Endothelial cell of umbilical vein (primary cell): ENCODE data around the gene LHX2. TPM values are rescaled to one million over a fixed set of nuclear protein-coding genes. Genes with fewer than 3 reads are reported as not detected.

Source experiments
- BruUV-seq: library from RNA; stranded (reverse); fragments of 400-500 nt; replicated peaks from 2 replicates; lab custom pipeline; 2021; lab: Mats Ljungman, UMichigan
- CTCF ChIA-PET: fragments of 300-600, 350-600 bp; sonication (Branson Sonifier 250); formaldehyde crosslinking; loops from one replicate; lab custom pipeline; 2021; ENCODE audit warnings: antibody characterized with exemption, inconsistent platforms; lab: Charles Lee
- POLR2A ChIA-PET: fragments of 300-600, 350-600 bp; sonication (Branson Sonifier 250); formaldehyde crosslinking; loops from one replicate; lab custom pipeline; 2021; ENCODE audit warnings: antibody characterized with exemption, inconsistent platforms; lab: Charles Lee
- DNase-seq: peaks from one replicate; pipeline ENCODE4 v3.0.0-alpha.2; 2011; ENCODE audit warnings: low read depth, low spot score
- FAIRE-seq: peaks from 2 replicates; lab custom pipeline; 2011; peaks lifted over from hg19 to GRCh38; lab: Jason Lieb, UNC
- H2AFZ ChIP-seq: 2 replicates; pipeline ENCODE4 v1.6.0; 2012; ENCODE audit warnings: low read depth, low read length, control low read depth, inconsistent platforms
- H3K27ac ChIP-seq: 2 replicates; pipeline ENCODE4 v1.5.1; 2011; ENCODE audit warnings: low read depth, mild to moderate bottlenecking, control low read depth, low read length, moderate library complexity; ENCODE audit not compliant: insufficient read depth
- H3K27me3 ChIP-seq, 2 experiments: 2 replicates each; pipeline versions ENCODE4 v1.6.0 to v1.6.1; 2011; ENCODE audit warnings: low read length in 2 of 2, mixed read lengths in 1 of 2; ENCODE audit not compliant: control insufficient read depth in 2 of 2, insufficient read depth in 2 of 2
- H3K36me3 ChIP-seq, 2 experiments: 2 replicates in 1 of 2; 3 replicates in 1 of 2; pipeline ENCODE4 v1.5.1; 2011; ENCODE audit warnings: low read length in 2 of 2, mild to moderate bottlenecking in 1 of 2, moderate library complexity in 1 of 2; ENCODE audit not compliant: control insufficient read depth in 2 of 2, insufficient read depth in 2 of 2; ENCODE audit errors: extremely low read depth in 1 of 2
- H3K4me1 ChIP-seq: 3 replicates; pipeline ENCODE4 v1.5.1; 2011; ENCODE audit warnings: mild to moderate bottlenecking, low read length; ENCODE audit not compliant: control insufficient read depth, insufficient read depth; ENCODE audit errors: extremely low read depth
- H3K4me2 ChIP-seq: 2 replicates; pipeline ENCODE4 v1.6.1; 2011; ENCODE audit warnings: low read length, control low read depth, mixed read lengths; ENCODE audit not compliant: insufficient read depth
- H3K4me3 ChIP-seq, 3 experiments: fragments of 200-600 bp in 1 of 3; sonication (generic), shearing (Covaris generic) in 1 of 3; replicated peaks in 1 of 3; 2 replicates each; pipeline ENCODE4 v1.5.1; 2011 to 2016; ENCODE audit warnings: control low read depth in 3 of 3, low read length in 3 of 3, mild to moderate bottlenecking in 2 of 3, inconsistent platforms in 1 of 3, low read depth in 1 of 3, moderate library complexity in 1 of 3; ENCODE audit not compliant: insufficient read depth in 1 of 3
- H3K79me2 ChIP-seq: 2 replicates; pipeline ENCODE4 v1.6.0; 2012; ENCODE audit warnings: low read length, inconsistent platforms; ENCODE audit not compliant: control insufficient read depth, insufficient read depth
- H3K9ac ChIP-seq: replicated peaks from 2 replicates; pipeline ENCODE3; 2011; ENCODE audit warnings: low read length, control low read depth; ENCODE audit not compliant: insufficient read depth; ENCODE audit errors: extremely low read depth
- H3K9me1 ChIP-seq: replicated peaks from 3 replicates; pipeline ENCODE4 v1.6.0; 2011; ENCODE audit warnings: mild to moderate bottlenecking, low read length; ENCODE audit not compliant: control insufficient read depth, insufficient read depth; ENCODE audit errors: extremely low read depth
- H3K9me3 ChIP-seq: replicated peaks from 2 replicates; pipeline ENCODE4 v1.5.1; 2012; ENCODE audit warnings: low read length, inconsistent platforms; ENCODE audit not compliant: control insufficient read depth, insufficient read depth
- H4K20me1 ChIP-seq: replicated peaks from 2 replicates; pipeline ENCODE3; 2011; ENCODE audit warnings: mild to moderate bottlenecking, low read length; ENCODE audit not compliant: control insufficient read depth, insufficient read depth; ENCODE audit errors: extremely low read depth
- CTCF ChIP-seq, 2 donors: IDR thresholded peaks; 1 replicate in 1 of 2; 2 replicates in 1 of 2; pipeline ENCODE4 v1.5.1; 2011; ENCODE audit warnings: low read length in 2 of 2, mild to moderate bottlenecking in 2 of 2, moderate library complexity in 2 of 2, control low read depth in 1 of 2, inconsistent platforms in 1 of 2, low read depth in 1 of 2; ENCODE audit not compliant: insufficient read depth in 1 of 2; ENCODE audit errors: extremely low read depth in 1 of 2
- EZH2 ChIP-seq: IDR thresholded peaks from 2 replicates; pipeline ENCODE4 v1.6.1; 2012; ENCODE audit warnings: borderline replicate concordance, low read depth, mild to moderate bottlenecking, moderate library complexity, low read length, inconsistent platforms; ENCODE audit not compliant: severe bottlenecking
- FOS ChIP-seq: IDR thresholded peaks from 2 replicates; pipeline ENCODE4 v1.6.1; 2011; ENCODE audit warnings: mild to moderate bottlenecking, low read length, moderate library complexity, borderline replicate concordance; ENCODE audit not compliant: insufficient read depth
- GATA2 ChIP-seq: IDR thresholded peaks from 2 replicates; pipeline ENCODE4 v1.7.0; 2011; ENCODE audit warnings: low read depth, mild to moderate bottlenecking, moderate library complexity, mixed read lengths, low read length; ENCODE audit not compliant: insufficient read length, insufficient read depth
- JUN ChIP-seq: IDR thresholded peaks from 2 replicates; pipeline ENCODE4 v1.6.1; 2011; ENCODE audit warnings: borderline replicate concordance, low read depth; ENCODE audit not compliant: insufficient read length, insufficient read depth
- MAX ChIP-seq: IDR thresholded peaks from 2 replicates; pipeline ENCODE4 v1.6.1; 2011; ENCODE audit not compliant: insufficient read depth, insufficient read length
- MYC ChIP-seq: IDR thresholded peaks from one replicate; pipeline ENCODE4 v1.6.1; 2011; ENCODE audit warnings: mild to moderate bottlenecking, low read depth, low read length
- POLR2A ChIP-seq: IDR thresholded peaks from 2 replicates; pipeline ENCODE4 v1.6.1; 2012; ENCODE audit warnings: low read depth, mild to moderate bottlenecking, control low read depth, low read length
- POLR2AphosphoS5 ChIP-seq: IDR thresholded peaks from 2 replicates; pipeline ENCODE4 v1.6.1; 2012; ENCODE audit warnings: low read depth, mild to moderate bottlenecking, control low read depth, low read length, moderate library complexity; ENCODE audit not compliant: insufficient read depth
- dilution Hi-C: fragments of 300-500 bp; cut with MboI; formaldehyde crosslinking; loops from one replicate; pipeline ENCODE4 v1.15.0; 2019; ENCODE audit warnings: low sequenced_read_pairs; ENCODE audit not compliant: extremely low pct_ligation_motif_present
- intact Hi-C: fragments of 100-400 bp; cut with micrococcal nuclease; formaldehyde crosslinking; loops from one replicate; pipeline ENCODE4 v1.10.0; 2022
- polyA plus RNA-seq, 4 experiments: library from polyadenylated mRNA; depleted of rRNA in 3 of 4; stranded (reverse) in 3 of 4; unstranded in 1 of 4; fragments of >200 nt; gene quantifications; 2 replicates each; pipeline versions ENCODE4 v1.2.1 to v1.2.3, GENCODE V29; 2011 to 2012; ENCODE audit warnings: missing spikeins in 1 of 4
- total RNA-seq: library from RNA; stranded (reverse); gene quantifications from 2 replicates; pipeline ENCODE4 v1.2.3, GENCODE V29; 2021

LHX2 gene
- total and polyA plus RNA-seq, 2 donors (not counting 3 experiments of a cell fraction or from before 2014, with no cell fraction given), result not detected

GRCh38 chr9:124074746-124075145 lies 63.2 kb downstream of the LHX2 start:
- Histone ChIP-seq H3K9me3 (no peaks in the 10 kb centered on the region), H3K9ac (no peak overlapping the region), H3K36me3 (no peaks in the 10 kb centered on the region), H4K20me1 (no peaks in the 10 kb centered on the region), H3K27me3 (peaks cover 0 to 4% of the 10 kb centered on the region in 2 experiments), H3K27ac (no peak overlapping the region), H2AFZ (no peak overlapping the region), H3K4me2 (no peak overlapping the region), H3K4me1 (peaks cover 22% of the 10 kb centered on the region), H3K9me1 (no peaks in the 10 kb centered on the region), H3K79me2 (no peaks in the 10 kb centered on the region), H3K4me3 (no peak overlapping the region)
- no peak for TF ChIP-seq EZH2
- TF ChIP-seq JUN, result no peak
- TF ChIP-seq MAX, result no peak
- TF ChIP-seq GATA2, result no peak
- no peak for TF ChIP-seq POLR2A
- no peak for TF ChIP-seq CTCF (IDR thresholded peaks at IDR 0.05; ENCODE audit: extremely low read depth in 1 of 2, insufficient read depth in 1 of 2, low read depth in 1 of 2, low read length in 2 of 2)
- no peak for TF ChIP-seq POLR2AphosphoS5
- no peak for TF ChIP-seq MYC
- TF ChIP-seq FOS, result no peak
- FAIRE-seq (no peak), DNase-seq (no peak)
- ChIA-PET CTCF (no interaction called here), POLR2A (no interaction called here)
- intact Hi-C loops (no loop called here), dilution Hi-C loops (no loop called here)
- BruUV-seq, result no TSS peak
